Smooth muscle cell (in vitro differentiated cells): ENCODE measurements around the gene TMEM50B. TPM values are rescaled to one million over a fixed set of nuclear protein-coding genes. Genes with fewer than 3 reads are reported as not detected.

ENCODE experiments used
- DNase-seq: peaks from one replicate; lab custom pipeline; 2025; ENCODE audit not compliant: unreplicated experiment; lab: John Stamatoyannopoulos, UW
- H2AFZ ChIP-seq: fragments of 200-600 bp; sonication (generic); 2 replicates; pipeline ENCODE4 v1.6.0; 2016; ENCODE audit warnings: antibody characterized with exemption, low read depth, mild to moderate bottlenecking
- H3F3A ChIP-seq: fragments of 200-600 bp; sonication (generic); 2 replicates; pipeline ENCODE4 v1.6.0; 2017; ENCODE audit warnings: antibody characterized with exemption, low read depth
- H3K27ac ChIP-seq: fragments of 200-600 bp; sonication (generic); 2 replicates; pipeline ENCODE4 v1.5.1; 2016; ENCODE audit warnings: low read depth, mild to moderate bottlenecking
- H3K27me3 ChIP-seq: fragments of 200-600 bp; sonication (generic); 2 replicates; pipeline ENCODE4 v1.6.1; 2016; ENCODE audit warnings: low read depth, mild to moderate bottlenecking
- H3K36me3 ChIP-seq: fragments of 200-600 bp; sonication (generic); 2 replicates; pipeline ENCODE4 v1.5.1; 2016; ENCODE audit warnings: low read depth
- H3K4me1 ChIP-seq: fragments of 200-600 bp; sonication (generic); 2 replicates; pipeline ENCODE4 v1.5.1; 2016; ENCODE audit warnings: low read depth
- H3K4me2 ChIP-seq: fragments of 200-600 bp; sonication (generic); 2 replicates; pipeline ENCODE4 v1.6.0; 2016; ENCODE audit warnings: mild to moderate bottlenecking
- H3K4me3 ChIP-seq: fragments of 200-600 bp; sonication (generic); 2 replicates; pipeline ENCODE4 v1.5.1; 2016; ENCODE audit warnings: mild to moderate bottlenecking
- H3K79me2 ChIP-seq: fragments of 200-600 bp; sonication (generic); 2 replicates; pipeline ENCODE4 v1.6.0; 2016; ENCODE audit warnings: low read depth, mild to moderate bottlenecking
- H3K9ac ChIP-seq: fragments of 200-600 bp; sonication (generic); 2 replicates; pipeline ENCODE4 v1.6.0; 2016; ENCODE audit warnings: low read depth
- H3K9me3 ChIP-seq: fragments of 200-600 bp; sonication (generic); replicated peaks from 2 replicates; pipeline ENCODE4 v1.5.1; 2016; ENCODE audit warnings: low read depth
- H4K20me1 ChIP-seq: fragments of 200-600 bp; sonication (generic); 2 replicates; pipeline ENCODE4 v1.6.0; 2016; ENCODE audit warnings: low read depth
- CTCF ChIP-seq: fragments of 200-600 bp; sonication (generic); IDR thresholded peaks from 2 replicates; pipeline ENCODE4 v1.5.1; 2017; ENCODE audit warnings: borderline replicate concordance, mild to moderate bottlenecking, antibody characterized with exemption; ENCODE audit not compliant: insufficient read depth, poor library complexity, severe bottlenecking
- WGBS: methylation state at CpG from one replicate; pipeline ENCODE4 v1.1.7; 2016; ENCODE audit warnings: low lambda C conversion rate; 5-methylcytosine and 5-hydroxymethylcytosine counted together
- polyA plus RNA-seq: library from polyadenylated mRNA; unstranded; fragments of >200 nt; fragmentation: Nextera tagmentation; extraction: Ambion mirVana; gene quantifications from 2 replicates; pipeline ENCODE4 v1.2.1, GENCODE V29; 2016
- total RNA-seq: library from RNA; depleted of rRNA; stranded (reverse); fragments of >200 nt; gene quantifications from 2 replicates; pipeline ENCODE4 v1.2.3, GENCODE V29; 2014

TMEM50B gene
- total and polyA plus RNA-seq, 2 experiments from 2014 or later: 31.4 to 42.9 TPM

- 98% methylated on average over 4 of the region's 4 CpGs for WGBS
- H3K36me3 ChIP-seq: peaks cover 24% of the 10 kb centered on the region
- no peaks in the 10 kb centered on the region for H3K27me3 ChIP-seq
- H3K4me3 ChIP-seq: no peak overlapping the region
- no peak overlapping the region for H3K27ac ChIP-seq
- no peaks in the 10 kb centered on the region for H3K79me2 ChIP-seq
- H3K9me3 ChIP-seq: no peaks in the 10 kb centered on the region
- H3F3A ChIP-seq: no peaks in the 10 kb centered on the region
- no peak overlapping the region for H2AFZ ChIP-seq
- TF ChIP-seq CTCF: no peak
- no peak overlapping the region for H3K4me2 ChIP-seq
- DNase-seq: no peak
- no peaks in the 10 kb centered on the region for H3K4me1 ChIP-seq
- H4K20me1 ChIP-seq: no peaks in the 10 kb centered on the region
- H3K9ac ChIP-seq: no peak overlapping the region
Measured at GRCh38 chr21:33518899-33519298, 39.1 kb upstream of the TMEM50B start.

- H4K20me1 ChIP-seq: no peaks in the 10 kb centered on the region
- no peak overlapping the region for H3K27ac ChIP-seq
- H2AFZ ChIP-seq: no peak overlapping the region
- no peak for DNase-seq
- no peak overlapping the region for H3K4me2 ChIP-seq
- no peaks in the 10 kb centered on the region for H3K4me1 ChIP-seq
- H3K9me3 ChIP-seq: no peaks in the 10 kb centered on the region
- H3K36me3 ChIP-seq: peaks cover 26% of the 10 kb centered on the region
- H3K79me2 ChIP-seq: no peaks in the 10 kb centered on the region
- no peak for TF ChIP-seq CTCF
- no peak overlapping the region for H3K9ac ChIP-seq
- H3K4me3 ChIP-seq: no peak overlapping the region
- H3K27me3 ChIP-seq: no peaks in the 10 kb centered on the region
- H3F3A ChIP-seq: no peaks in the 10 kb centered on the region
- 93% methylated on average over 2 of the region's 2 CpGs for WGBS
Measured at GRCh38 chr21:33514229-33514628, 34.5 kb upstream of the TMEM50B start.

- 97% methylated on average over 3 of the region's 3 CpGs for WGBS
- Histone ChIP-seq H3K36me3 (peaks cover 32% of the 10 kb centered on the region), H3K4me2 (no peak overlapping the region), H2AFZ (no peak overlapping the region), H3K9ac (no peak overlapping the region), H3K27ac (no peak overlapping the region), H3F3A (no peaks in the 10 kb centered on the region), H4K20me1 (no peaks in the 10 kb centered on the region), H3K9me3 (no peaks in the 10 kb centered on the region), H3K4me1 (no peaks in the 10 kb centered on the region), H3K79me2 (no peaks in the 10 kb centered on the region), H3K4me3 (no peak overlapping the region), H3K27me3 (no peaks in the 10 kb centered on the region)
- no peak for DNase-seq
- no peak for TF ChIP-seq CTCF
Measured at GRCh38 chr21:33512481-33512880, 32.7 kb upstream of the TMEM50B start.

GRCh38 chr21:33511639-33512038 lies 31.9 kb upstream of the TMEM50B start:
- Histone ChIP-seq H3K36me3 (peaks cover 27% of the 10 kb centered on the region), H3K4me2 (no peak overlapping the region), H3K4me3 (no peak overlapping the region), H3K9ac (no peak overlapping the region), H3K4me1 (no peaks in the 10 kb centered on the region), H4K20me1 (no peaks in the 10 kb centered on the region), H3K9me3 (no peaks in the 10 kb centered on the region), H2AFZ (no peak overlapping the region), H3K27me3 (no peaks in the 10 kb centered on the region), H3F3A (no peaks in the 10 kb centered on the region), H3K79me2 (no peaks in the 10 kb centered on the region), H3K27ac (no peak overlapping the region)
- WGBS: 97% methylated on average over 4 of the region's 4 CpGs
- TF ChIP-seq CTCF: no peak
- no peak for DNase-seq
